CD4-positive, alpha-beta T cell treated with Interleukin-21 for 1 hour (primary cell): ENCODE measurements around the gene UROD.
"Not testable (repeated sequence)": the region's sequence is repeated elsewhere in the genome, so short reads cannot be mapped to it uniquely, and the experiment has no call there.

Experiments used
- DNase-seq: peaks from one replicate; pipeline ENCODE4 v3.0.0-alpha.2; 2020

Gene UROD

DNA sequence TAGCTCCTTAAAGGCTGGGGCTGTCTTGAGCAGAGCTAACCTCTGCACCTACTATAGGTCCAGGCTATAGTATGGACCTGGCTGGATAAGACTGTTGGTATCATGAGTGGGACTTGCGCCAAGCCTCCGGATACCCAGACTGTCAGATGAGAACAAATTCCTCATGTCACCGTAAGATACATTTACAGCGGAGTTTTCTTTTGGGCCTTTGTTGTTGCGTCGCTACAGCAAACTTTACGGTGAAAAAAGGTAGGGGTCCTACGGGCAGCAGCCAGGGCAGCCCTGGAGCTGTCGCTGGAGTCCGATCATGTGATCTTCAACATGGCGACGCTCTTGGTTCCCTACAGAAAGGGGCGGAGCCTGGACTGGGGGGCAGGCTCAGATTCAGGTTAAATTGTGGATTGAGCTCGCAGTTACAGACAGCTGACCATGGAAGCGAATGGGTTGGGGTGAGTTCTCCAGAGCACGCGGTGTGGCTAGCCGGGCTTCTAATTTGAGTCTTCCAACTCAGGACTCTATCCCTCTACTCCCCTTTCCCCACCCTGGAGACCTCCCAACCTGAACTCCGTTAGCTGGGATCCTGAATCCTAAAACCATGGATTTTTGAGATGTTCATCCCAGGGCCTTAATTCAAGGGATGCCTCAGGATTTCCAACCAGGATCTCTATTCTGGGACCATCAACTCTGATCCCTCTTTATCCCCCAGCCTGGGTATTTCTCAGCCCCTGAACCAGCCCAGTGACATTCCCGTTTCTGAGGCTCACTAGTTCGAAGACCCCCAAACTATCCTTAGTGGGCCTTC, at the start of gene UROD:
Gene UROD, plus strand, starts transcription at position 418 of the 802 bp plus-strand sequence. Its CDS starts 12 bp downstream, at position 430.
- DNase-seq: peak; percentile 93

DNA sequence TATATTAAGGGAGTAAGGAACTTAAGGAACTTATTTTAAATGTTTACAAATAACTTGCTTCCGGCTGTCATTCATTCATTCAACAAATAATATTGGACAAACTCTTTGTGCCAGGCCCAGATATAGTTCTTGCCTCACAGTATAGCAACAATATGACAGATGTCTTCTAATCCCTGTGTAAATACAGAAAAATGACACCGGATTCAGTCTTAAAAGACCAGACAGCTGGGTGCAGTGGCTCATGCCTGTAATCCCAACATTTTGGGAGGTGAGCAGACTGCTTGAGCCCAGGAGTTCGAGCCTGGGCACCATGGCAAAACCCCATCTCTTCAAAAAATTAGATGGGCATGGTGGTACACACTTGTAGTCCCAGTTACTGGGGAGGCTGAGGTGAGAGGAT, 49.3 kb upstream of the UROD start:
- no peak for DNase-seq

GRCh38 chr1:44964396-44964795, 47.7 kb upstream of the UROD start:
- no peak for DNase-seq

GRCh38 chr1:44970317-44970716, 41.7 kb upstream of the UROD start:
- no peak for DNase-seq

GRCh38 chr1:44973645-44974044, 38.4 kb upstream of the UROD start:
- no peak for DNase-seq

- no peak for DNase-seq
Observed at GRCh38 chr1:44976252-44976651, 35.8 kb upstream of the UROD start.

GRCh38 chr1:44977372-44977771, 34.7 kb upstream of the UROD start:
- DNase-seq: not testable (repeated sequence)

DNA sequence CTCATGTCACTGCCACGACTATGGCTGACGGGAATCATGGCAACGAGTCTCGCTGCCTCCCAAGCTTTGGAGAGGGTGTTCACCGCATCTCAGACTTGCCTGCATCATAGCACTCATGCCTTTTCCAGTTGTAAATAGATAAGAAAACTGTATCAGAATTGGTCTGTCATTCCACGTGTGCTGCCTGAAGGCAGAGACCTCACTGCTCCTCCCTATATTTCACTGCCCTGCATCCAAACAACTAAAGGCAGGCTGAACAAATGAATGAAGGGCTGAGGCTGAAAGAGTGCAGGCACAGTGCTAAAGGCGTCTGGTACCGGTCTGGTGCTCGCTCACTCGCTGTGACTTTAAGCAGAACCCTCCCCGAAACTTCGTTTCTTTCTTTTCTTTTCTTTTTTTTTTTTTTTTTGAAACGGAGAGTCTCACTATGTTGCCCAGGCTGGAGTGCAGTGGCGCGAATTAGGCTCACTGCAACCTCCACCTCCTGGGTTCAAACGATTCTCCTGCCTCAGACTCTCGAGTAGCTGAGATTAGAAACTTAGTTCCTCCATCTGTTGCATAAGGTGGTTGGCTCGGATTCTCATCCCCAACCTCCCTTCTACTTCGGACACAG, 26.2 kb upstream of the UROD start:
- DNase-seq: no peak

- DNase-seq: no peak
Observed at GRCh38 chr1:44988531-44989156, 23.4 kb upstream of the UROD start.

DNA sequence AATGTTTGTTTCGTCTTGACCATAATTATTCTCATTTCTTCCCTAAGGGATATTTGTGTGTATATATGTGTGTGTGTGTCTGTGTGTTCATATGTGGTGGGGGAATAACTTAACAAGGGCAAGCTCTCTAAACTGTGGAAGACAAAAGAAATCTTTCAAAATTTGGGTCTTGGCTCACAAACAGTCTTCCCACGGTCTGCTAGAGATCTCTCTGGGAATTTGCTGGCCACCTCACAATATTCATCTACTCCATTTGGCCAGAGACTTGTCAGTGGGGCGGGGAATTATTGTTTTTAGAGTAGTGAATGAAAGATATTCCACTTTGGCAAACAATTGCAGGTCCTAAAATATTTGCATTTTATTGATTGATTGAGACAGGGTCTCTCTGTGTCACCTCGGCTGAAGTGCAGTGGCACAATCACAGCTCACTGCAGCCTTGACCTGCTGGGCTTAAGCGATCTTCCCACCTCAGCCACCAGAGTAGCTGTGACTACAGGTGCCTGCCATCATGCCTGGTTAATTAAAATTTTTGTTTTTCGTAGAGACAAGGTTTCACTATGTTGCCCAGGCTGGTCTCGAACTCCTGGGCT, 17.6 kb upstream of the UROD start:
- no peak for DNase-seq

DNA sequence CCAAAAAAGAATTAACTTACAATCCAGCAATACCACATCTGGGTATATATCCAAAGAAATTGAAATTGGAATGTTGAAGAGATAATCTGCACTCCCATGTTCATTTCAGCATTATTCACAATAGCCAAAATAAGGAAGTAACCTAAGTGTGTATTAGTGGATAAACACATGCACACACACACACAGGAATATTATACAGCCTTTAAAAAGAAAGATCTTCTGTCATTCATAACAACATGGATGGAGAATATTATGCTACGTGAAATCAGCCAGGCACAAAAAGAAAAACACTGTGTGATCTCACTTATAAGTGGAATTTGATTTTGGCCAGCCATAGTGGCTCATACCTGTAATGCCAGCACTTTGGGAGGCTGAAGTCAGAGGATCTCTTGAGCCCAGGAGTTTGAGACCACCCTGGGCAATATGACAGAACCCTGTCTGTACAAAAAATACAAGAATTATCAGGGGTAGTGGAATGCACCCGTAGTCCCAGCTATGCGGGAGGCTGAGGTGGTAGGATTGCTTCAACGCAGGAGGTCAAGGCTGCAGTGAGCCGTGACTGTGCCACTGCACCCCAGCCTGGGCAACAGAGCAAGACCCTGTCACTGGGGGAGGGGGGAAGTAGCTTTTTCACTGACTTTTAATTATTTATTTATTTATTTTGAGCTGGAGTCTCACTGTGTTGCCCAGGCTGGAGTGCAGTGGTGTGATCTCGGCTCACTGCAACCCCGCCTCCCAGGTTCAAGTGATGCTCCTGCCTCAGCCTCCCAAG, 16.4 kb upstream of the UROD start:
- no peak for DNase-seq

DNA sequence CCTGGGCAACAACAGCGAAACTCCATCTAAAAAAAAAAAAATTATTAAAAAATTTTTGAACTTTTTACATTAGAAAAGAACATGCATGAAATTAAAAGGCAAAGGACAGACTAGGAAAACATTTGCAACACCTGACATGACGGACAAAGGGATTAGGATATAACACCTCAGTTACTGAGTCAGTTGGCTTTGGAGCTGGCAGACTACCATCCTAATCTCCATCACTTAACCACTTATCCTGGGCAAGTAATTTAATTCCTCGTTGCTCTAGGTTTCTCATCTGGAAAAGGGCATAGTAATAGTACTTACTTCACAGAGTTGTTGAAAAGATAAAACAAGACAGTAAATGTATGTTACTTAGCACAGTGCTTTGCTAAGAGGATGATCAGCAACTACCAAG, 12.8 kb upstream of the UROD start:
- DNase-seq: no peak

DNA sequence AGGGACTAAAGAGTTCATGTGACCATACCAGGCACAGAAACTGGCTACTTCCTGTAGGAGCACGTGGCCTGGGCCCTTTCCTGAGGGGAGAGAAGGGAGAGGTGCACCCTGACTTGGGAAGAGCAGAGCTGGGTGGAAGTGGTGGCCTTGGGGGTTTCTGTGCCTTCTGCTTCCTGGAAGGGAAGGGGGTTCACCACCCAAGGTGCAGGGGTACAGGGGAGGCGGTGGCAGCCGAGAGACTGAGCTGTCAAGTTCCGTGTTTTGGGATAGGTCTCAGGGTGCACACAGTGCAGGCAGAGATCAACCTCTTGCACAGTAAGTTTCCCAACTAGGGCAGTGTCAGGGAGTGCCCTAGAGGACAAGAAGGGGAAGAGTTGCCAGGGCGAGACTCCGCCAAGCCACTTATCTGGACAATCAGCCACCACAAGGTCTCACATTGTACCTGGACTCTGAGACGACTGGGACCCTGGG, 11.0 kb upstream of the UROD start:
- no peak for DNase-seq

GRCh38 chr1:45001576-45001975, 10.5 kb upstream of the UROD start:
- DNase-seq: not testable (repeated sequence)

GRCh38 chr1:45002650-45003645, 9.1 kb upstream of the UROD start:
- DNase-seq: no peak

GRCh38 chr1:45003741-45004140, 8.3 kb upstream of the UROD start:
- DNase-seq: no peak

GRCh38 chr1:45004281-45004920, 7.7 kb upstream of the UROD start:
- DNase-seq: no peak

- no peak for DNase-seq
Observed at GRCh38 chr1:45005761-45006160, 6.3 kb upstream of the UROD start.

- no peak for DNase-seq
Observed at GRCh38 chr1:45007311-45007710, 4.7 kb upstream of the UROD start.

DNA sequence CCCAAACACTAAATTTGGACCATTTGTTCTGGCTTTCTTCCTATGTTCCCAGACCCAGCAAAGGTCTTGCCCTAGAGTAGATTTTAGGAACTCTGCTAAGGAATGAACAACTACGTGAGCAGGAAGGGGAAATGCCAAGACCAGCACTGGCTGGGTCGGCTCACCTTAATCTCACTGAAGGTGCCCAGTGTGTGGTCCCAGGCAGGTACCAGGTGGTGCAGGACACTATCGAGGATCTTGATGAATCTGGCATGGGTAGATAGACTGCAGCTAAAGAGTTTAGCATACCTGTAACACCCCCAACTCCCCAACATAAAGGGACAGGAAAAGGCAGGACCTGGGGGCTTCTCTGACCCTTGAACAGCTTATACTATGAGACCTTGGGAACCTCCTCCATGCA, 4.0 kb upstream of the UROD start:
- DNase-seq: no peak

DNA sequence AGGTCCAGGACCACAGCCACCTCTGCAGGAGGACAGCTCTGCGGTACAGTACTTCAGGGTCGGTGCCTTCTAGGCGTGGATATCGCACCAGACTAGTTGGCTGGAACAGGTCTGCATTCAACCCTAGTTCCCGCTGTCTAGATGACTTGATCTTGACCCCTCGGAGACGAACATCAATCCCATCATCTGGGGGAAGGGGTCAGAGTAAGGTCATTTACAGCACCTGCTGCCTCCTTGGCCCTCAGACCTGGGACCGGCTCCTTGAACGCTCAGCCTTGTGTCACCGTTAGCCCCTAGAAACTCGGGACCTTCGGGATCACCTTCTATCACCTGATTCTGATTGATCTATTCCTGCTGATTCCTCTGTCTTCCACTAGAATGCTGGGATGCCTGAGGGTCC, 3.5 kb upstream of the UROD start:
- no peak for DNase-seq
